ENCODE data around the gene INTS6. TPM values are rescaled to one million over a fixed set of nuclear protein-coding genes. Genes with fewer than 3 reads are reported as not detected.

Gene INTS6
- total RNA-seq, 1 experiment from 2014 or later: 27.2 TPM

DNA sequence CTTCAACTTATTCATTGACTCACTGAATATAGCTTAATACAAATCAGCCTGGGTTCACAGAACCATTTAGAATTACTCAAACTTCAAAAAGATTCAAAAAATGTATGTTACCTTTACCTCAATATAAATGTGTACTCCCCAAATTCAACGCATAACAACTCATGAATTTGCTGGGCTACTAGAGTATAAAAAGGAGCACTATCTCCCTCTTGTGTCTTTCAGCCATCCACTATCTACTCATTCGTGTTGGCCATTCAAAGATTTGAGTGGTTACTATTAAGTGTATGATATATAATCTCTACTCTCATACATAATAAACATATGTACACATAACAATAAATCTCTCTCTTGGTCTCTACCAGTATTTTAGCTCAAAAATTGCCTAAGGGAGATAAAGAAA is 20.3 kb downstream of the INTS6 start:
- no peak overlapping the region for H3K4me3 Mint-ChIP-seq
- H3K4me1 Mint-ChIP-seq: peaks cover 41% of the 10 kb centered on the region
- ATAC-seq: no peak
- TF ChIP-seq, protein P1, sequence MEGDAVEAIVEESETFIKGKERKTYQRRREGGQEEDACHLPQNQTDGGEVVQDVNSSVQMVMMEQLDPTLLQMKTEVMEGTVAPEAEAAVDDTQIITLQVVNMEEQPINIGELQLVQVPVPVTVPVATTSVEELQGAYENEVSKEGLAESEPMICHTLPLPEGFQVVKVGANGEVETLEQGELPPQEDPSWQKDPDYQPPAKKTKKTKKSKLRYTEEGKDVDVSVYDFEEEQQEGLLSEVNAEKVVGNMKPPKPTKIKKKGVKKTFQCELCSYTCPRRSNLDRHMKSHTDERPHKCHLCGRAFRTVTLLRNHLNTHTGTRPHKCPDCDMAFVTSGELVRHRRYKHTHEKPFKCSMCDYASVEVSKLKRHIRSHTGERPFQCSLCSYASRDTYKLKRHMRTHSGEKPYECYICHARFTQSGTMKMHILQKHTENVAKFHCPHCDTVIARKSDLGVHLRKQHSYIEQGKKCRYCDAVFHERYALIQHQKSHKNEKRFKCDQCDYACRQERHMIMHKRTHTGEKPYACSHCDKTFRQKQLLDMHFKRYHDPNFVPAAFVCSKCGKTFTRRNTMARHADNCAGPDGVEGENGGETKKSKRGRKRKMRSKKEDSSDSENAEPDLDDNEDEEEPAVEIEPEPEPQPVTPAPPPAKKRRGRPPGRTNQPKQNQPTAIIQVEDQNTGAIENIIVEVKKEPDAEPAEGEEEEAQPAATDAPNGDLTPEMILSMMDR (IDR thresholded peaks at IDR 0.05): no peak
- TF ChIP-seq, protein P2, sequence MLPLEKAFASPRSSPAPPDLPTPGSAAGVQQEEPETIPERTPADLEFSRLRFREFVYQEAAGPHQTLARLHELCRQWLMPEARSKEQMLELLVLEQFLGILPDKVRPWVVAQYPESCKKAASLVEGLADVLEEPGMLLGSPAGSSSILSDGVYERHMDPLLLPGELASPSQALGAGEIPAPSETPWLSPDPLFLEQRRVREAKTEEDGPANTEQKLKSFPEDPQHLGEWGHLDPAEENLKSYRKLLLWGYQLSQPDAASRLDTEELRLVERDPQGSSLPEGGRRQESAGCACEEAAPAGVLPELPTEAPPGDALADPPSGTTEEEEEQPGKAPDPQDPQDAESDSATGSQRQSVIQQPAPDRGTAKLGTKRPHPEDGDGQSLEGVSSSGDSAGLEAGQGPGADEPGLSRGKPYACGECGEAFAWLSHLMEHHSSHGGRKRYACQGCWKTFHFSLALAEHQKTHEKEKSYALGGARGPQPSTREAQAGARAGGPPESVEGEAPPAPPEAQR (CRISPR knock-in tag; IDR thresholded peaks at IDR 0.05): no peak
- no peak for TF ChIP-seq SP1 (CRISPR knock-in tag; conservative IDR thresholded peaks at IDR 0.05)
- TF ChIP-seq, protein P3, sequence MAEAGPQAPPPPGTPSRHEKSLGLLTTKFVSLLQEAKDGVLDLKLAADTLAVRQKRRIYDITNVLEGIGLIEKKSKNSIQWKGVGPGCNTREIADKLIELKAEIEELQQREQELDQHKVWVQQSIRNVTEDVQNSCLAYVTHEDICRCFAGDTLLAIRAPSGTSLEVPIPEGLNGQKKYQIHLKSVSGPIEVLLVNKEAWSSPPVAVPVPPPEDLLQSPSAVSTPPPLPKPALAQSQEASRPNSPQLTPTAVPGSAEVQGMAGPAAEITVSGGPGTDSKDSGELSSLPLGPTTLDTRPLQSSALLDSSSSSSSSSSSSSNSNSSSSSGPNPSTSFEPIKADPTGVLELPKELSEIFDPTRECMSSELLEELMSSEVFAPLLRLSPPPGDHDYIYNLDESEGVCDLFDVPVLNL (CRISPR knock-in tag; IDR thresholded peaks at IDR 0.05; ENCODE audit: borderline replicate concordance, low read depth): no peak
- TF ChIP-seq, protein P4, sequence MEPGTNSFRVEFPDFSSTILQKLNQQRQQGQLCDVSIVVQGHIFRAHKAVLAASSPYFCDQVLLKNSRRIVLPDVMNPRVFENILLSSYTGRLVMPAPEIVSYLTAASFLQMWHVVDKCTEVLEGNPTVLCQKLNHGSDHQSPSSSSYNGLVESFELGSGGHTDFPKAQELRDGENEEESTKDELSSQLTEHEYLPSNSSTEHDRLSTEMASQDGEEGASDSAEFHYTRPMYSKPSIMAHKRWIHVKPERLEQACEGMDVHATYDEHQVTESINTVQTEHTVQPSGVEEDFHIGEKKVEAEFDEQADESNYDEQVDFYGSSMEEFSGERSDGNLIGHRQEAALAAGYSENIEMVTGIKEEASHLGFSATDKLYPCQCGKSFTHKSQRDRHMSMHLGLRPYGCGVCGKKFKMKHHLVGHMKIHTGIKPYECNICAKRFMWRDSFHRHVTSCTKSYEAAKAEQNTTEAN (CRISPR knock-in tag; IDR thresholded peaks at IDR 0.05): no peak
- TF ChIP-seq FOXJ3 (CRISPR knock-in tag; IDR thresholded peaks at IDR 0.05; ENCODE audit: borderline replicate concordance): no peak
- TF ChIP-seq GRHL2 (CRISPR knock-in tag; IDR thresholded peaks at IDR 0.05; ENCODE audit: insufficient replicate concordance, severe bottlenecking): no peak
- TF ChIP-seq, protein P5, sequence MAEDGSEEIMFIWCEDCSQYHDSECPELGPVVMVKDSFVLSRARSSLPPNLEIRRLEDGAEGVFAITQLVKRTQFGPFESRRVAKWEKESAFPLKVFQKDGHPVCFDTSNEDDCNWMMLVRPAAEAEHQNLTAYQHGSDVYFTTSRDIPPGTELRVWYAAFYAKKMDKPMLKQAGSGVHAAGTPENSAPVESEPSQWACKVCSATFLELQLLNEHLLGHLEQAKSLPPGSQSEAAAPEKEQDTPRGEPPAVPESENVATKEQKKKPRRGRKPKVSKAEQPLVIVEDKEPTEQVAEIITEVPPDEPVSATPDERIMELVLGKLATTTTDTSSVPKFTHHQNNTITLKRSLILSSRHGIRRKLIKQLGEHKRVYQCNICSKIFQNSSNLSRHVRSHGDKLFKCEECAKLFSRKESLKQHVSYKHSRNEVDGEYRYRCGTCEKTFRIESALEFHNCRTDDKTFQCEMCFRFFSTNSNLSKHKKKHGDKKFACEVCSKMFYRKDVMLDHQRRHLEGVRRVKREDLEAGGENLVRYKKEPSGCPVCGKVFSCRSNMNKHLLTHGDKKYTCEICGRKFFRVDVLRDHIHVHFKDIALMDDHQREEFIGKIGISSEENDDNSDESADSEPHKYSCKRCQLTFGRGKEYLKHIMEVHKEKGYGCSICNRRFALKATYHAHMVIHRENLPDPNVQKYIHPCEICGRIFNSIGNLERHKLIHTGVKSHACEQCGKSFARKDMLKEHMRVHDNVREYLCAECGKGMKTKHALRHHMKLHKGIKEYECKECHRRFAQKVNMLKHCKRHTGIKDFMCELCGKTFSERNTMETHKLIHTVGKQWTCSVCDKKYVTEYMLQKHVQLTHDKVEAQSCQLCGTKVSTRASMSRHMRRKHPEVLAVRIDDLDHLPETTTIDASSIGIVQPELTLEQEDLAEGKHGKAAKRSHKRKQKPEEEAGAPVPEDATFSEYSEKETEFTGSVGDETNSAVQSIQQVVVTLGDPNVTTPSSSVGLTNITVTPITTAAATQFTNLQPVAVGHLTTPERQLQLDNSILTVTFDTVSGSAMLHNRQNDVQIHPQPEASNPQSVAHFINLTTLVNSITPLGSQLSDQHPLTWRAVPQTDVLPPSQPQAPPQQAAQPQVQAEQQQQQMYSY (CRISPR knock-in tag; IDR thresholded peaks at IDR 0.05): no peak
- TF ChIP-seq ZNF121 (CRISPR knock-in tag; IDR thresholded peaks at IDR 0.05): no peak
- TF ChIP-seq FOXK1 (CRISPR knock-in tag; IDR thresholded peaks at IDR 0.05): no peak
- TF ChIP-seq NFATC4 (CRISPR knock-in tag; IDR thresholded peaks at IDR 0.05): no peak
- no peak for TF ChIP-seq GABPB1 (CRISPR knock-in tag; IDR thresholded peaks at IDR 0.05)
- TF ChIP-seq IRF2 (CRISPR knock-in tag; IDR thresholded peaks at IDR 0.05; ENCODE audit: borderline replicate concordance, low read depth): no peak
- no peaks in the 10 kb centered on the region for H3K27me3 Mint-ChIP-seq (ENCODE audit: low read depth)
- ChIA-PET CTCF (interaction anchor here (1.0 to 4.0 kb wide), 3 partner anchors 12 to 364 kb away, joined by 4 to 33 read pairs (median 5); no protein-coding TSS in a partner anchor), POLR2A (no interaction called here)
- DNase-seq (ENCODE audit: low spot score): no peak
- H3K36me3 Mint-ChIP-seq: peaks cover 24% of the 10 kb centered on the region
- peak overlapping the region; percentile 57; the same call in 1 of the 2 replicates for H3K27ac Mint-ChIP-seq
- H3K9me3 Mint-ChIP-seq: no peaks in the 10 kb centered on the region

DNA sequence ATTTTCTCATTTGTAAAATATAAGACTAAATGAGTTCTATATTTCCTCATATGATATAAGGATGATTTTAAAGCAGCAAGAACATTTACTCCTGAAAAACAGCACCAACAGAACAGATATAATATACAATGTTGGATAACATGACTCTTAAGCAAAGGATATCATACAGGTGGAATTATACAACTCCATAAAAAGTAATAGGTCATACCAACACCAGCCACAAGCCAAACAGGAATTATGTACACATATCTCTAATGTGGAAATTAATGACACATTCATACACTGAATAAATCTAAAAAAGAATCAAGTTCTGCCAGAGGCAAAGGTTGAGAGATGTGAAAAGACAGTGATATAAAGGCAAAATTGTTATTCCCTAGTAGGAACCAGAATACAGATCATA is 25.9 kb downstream of the INTS6 start:
- H3K9me3 Mint-ChIP-seq: no peaks in the 10 kb centered on the region
- ChIA-PET CTCF (no interaction called here), POLR2A (no interaction called here)
- peaks cover 24% of the 10 kb centered on the region for H3K36me3 Mint-ChIP-seq
- no peaks in the 10 kb centered on the region for H3K27me3 Mint-ChIP-seq (ENCODE audit: low read depth)
- H3K27ac Mint-ChIP-seq: peak overlapping the region; percentile 47
- no peak overlapping the region for H3K4me3 Mint-ChIP-seq
- DNase-seq (ENCODE audit: low spot score) (no peak), ATAC-seq (no peak)
- H3K4me1 Mint-ChIP-seq: peaks cover 72% of the 10 kb centered on the region
- TF ChIP-seq NR2C2 (CRISPR knock-in tag; IDR thresholded peaks at IDR 0.05) (no peak), ETV6 (CRISPR knock-in tag; IDR thresholded peaks at IDR 0.05) (no peak), TEAD4 (CRISPR knock-in tag; IDR thresholded peaks at IDR 0.05) (no peak)
- TF ChIP-seq, protein P6, sequence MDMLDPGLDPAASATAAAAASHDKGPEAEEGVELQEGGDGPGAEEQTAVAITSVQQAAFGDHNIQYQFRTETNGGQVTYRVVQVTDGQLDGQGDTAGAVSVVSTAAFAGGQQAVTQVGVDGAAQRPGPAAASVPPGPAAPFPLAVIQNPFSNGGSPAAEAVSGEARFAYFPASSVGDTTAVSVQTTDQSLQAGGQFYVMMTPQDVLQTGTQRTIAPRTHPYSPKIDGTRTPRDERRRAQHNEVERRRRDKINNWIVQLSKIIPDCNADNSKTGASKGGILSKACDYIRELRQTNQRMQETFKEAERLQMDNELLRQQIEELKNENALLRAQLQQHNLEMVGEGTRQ (CRISPR knock-in tag; IDR thresholded peaks at IDR 0.05): no peak
- TF ChIP-seq, protein P2 (CRISPR knock-in tag; IDR thresholded peaks at IDR 0.05): no peak
